Measurements from ENCODE around the gene NXF2. TPM values are rescaled to one million over a fixed set of nuclear protein-coding genes. Genes with fewer than 3 reads are reported as not detected.
"Not testable (repeated sequence)": the region's sequence is repeated elsewhere in the genome, so short reads cannot be mapped to it uniquely, and the experiment has no call there.

NXF2 gene, protein sequence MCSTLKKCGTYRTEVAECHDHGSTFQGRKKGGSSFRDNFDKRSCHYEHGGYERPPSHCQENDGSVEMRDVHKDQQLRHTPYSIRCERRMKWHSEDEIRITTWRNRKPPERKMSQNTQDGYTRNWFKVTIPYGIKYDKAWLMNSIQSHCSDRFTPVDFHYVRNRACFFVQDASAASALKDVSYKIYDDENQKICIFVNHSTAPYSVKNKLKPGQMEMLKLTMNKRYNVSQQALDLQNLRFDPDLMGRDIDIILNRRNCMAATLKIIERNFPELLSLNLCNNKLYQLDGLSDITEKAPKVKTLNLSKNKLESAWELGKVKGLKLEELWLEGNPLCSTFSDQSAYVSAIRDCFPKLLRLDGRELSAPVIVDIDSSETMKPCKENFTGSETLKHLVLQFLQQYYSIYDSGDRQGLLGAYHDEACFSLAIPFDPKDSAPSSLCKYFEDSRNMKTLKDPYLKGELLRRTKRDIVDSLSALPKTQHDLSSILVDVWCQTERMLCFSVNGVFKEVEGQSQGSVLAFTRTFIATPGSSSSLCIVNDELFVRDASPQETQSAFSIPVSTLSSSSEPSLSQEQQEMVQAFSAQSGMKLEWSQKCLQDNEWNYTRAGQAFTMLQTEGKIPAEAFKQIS
- not detected in 2 replicates for total RNA-seq

GRCh38 chrX:102246893-102247292, at the start of gene NXF2:
NXF2 (plus strand) TSS chrX:102247167; CDS start chrX:102307079, 59,912 bp downstream.
- intact Hi-C loops (cut with micrococcal nuclease): not testable (repeated sequence)

- intact Hi-C loops (cut with micrococcal nuclease): not testable (repeated sequence)
These were observed 39.0 kb upstream of the NXF2 start for GRCh38 chrX:102207940-102208339.

- intact Hi-C loops (cut with micrococcal nuclease): not testable (repeated sequence)
These were observed 32.0 kb upstream of the NXF2 start, which contains the start of gene TCP11X1 for GRCh38 chrX:102214986-102215385. TCP11X1 (plus strand) TSS chrX:102215301.

- intact Hi-C loops (cut with micrococcal nuclease): not testable (repeated sequence)
These were observed 30.5 kb upstream of the NXF2 start for GRCh38 chrX:102216497-102216896.

DNA sequence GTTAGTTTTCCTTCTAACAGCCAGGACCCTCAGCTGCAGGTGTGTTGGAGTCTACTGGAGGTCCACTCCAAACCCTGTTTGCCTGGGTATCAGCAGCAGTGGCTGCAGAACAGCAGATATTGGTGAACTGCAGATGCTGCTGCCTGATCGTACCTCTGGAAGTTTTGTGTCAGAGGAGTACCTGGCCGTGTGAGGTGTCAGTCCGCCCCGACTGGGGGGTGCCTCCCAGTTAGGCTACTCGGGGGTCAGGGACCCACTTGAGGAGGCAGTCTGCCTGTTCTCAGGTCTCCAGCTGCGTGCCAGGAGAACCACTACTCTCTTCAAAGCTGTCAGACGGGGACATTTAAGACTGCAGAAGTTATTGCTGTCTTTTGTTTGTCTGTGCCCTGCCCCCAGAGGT, 11.3 kb upstream of the NXF2 start:
- intact Hi-C loops (cut with micrococcal nuclease): not testable (repeated sequence)

DNA sequence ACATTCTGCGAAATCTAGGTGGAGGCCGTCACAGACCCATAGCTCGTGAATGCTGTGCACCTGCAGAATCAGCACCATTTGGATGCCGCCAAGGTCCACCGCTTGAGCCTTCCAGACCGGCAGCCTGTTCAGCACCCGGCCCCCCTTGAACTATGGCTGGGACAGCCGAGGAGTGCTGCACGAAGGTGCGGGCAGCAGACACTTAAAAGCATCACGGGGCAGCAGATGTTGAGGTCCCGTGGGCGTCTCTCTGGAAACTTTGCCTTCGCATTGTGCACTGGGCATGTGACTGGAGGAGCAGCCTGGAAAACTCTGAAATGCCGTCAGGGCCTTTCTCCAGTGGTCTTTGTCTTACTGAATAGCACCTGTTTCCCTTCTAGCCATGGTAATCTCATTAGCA, 6.7 kb upstream of the NXF2 start:
- intact Hi-C loops (cut with micrococcal nuclease): not testable (repeated sequence)

DNA sequence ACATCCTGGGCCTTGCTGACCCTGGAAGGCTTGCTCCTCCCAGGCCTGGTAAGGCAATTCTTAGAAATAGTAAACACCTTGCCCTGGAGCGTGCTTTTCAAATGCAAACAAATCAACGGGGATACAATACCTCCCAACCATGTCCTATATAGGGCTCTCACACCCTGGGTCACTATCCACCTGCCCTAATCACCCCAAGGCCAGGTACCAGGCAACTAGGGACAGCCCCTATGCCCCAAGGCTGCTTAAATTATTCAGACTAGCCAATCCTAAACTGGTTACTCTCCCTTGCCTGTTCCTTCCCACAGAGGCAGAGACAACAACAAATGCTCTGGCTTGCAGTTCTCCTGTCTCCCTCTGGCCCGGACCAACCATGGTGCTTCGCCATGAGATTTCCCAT, 25.3 kb downstream of the NXF2 start:
- intact Hi-C loops (cut with micrococcal nuclease): not testable (repeated sequence)

DNA sequence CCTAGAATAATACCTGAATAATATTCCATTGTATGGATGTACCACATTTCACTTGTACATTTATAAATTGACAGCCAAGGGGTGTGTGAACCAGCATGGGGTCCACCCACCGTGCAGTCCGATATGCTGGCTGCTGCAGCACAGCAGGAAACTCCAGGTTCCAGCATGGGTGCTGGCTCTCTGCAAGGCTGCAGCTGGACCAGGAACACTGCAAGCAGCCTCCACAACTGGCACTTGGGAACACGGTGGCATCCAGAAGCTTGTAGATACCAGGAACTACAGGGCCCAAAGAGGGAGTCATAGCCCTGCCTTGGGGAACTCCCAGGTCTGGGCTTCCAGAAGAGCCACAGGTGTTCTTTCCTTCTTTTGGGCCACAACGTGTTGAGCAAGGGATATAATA, 91.2 kb downstream of the NXF2 start:
- intact Hi-C loops (cut with micrococcal nuclease): no loop called here

DNA sequence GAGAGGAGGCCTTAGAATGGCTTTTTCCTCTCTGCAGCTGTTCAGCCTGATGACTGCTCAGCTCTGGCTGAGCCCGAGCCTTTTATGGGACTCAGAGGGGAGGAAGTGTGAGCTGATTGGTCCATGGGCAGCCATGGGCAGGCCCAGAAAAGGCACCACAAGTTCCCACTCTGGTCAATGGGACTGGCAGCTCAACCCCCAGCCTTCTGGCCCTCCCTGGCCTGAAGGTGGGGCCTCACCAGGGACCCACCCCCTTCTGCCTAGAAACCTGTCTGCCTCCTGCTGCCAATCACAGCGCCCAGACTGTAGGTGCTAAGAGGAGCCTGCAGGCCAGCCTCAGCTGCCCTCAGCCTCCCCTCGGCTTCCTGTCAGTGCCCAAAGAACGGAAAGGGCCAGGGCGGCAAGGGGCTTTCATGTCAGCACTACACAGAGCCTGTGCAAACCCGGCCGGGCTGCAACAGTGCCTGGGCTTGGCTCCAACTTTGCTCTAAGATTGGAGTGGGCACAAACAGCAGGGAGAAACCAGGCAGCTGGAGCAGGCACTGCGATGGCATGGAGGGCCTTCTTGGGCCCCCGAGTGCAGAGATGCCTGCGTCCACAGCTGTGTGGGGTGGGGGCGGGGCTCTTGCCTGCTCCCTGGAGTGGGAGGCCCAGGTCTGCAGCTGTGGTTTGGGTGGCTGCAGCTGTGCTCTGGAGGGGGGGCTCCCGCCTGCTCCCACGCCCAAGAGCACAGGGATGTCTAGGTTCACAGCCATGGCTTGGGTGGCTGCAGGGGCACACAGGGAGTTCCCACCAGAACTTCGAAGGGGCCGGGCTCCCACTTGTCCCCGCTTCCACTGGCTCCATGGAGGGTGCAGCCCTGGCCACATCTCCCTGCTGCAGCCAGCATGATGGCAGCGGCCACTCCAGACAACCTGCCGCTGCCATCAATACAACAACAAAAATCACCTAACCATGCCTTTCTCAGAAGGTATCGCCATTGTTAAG, 92.6 kb downstream of the NXF2 start:
- intact Hi-C loops (cut with micrococcal nuclease): no loop called here

GRCh38 chrX:102341867-102342266, 94.9 kb downstream of the NXF2 start:
- intact Hi-C loops (cut with micrococcal nuclease): no loop called here

DNA sequence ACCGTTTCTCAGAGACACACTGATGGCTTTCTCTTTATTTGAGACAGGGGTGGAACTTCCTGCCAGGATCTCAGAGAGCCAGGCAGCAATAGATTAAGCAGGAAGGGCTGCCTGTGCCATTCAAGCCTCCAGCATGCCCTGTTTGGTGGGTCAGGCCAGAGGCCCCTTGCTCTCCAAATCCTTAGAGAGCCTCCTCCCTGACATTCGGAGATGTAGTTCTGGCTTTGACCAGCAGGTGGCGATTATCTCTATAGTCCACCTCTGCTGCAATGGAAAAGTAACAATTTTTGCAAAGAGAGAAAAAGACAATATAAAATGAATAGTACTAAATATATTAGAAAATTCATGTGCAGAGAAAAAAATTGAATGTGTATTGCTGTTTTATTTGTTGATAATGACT, 98.9 kb downstream of the NXF2 start:
- intact Hi-C loops (cut with micrococcal nuclease): no loop called here

Other genes starting within 250 kb of the NXF2 start
- not detected in 2 replicates for gene TCEAL2, start 121.5 kb upstream of the NXF2 start, total RNA-seq
- not detected in 2 replicates for gene TCEAL6, start 104.7 kb upstream of the NXF2 start, total RNA-seq
- gene BEX5, start 91.2 kb upstream of the NXF2 start, total RNA-seq: 1.7 and 2.1 TPM in 2 replicates
- gene TCP11X1, start 31.9 kb upstream of the NXF2 start, total RNA-seq: not detected in 2 replicates
- not detected in 2 replicates for gene NXF2B, start 192.8 kb downstream of the NXF2 start, total RNA-seq
- not detected in 2 replicates for gene TCP11X2, start 224.6 kb downstream of the NXF2 start, total RNA-seq